Superior temporal gyrus (tissue), 1 donor: ENCODE data around the gene DLG2.
"Not testable (repeated sequence)": the region's sequence is repeated elsewhere in the genome, so short reads cannot be mapped to it uniquely, and the experiment has no call there.

Experiments used
- DNase-seq: peaks from one replicate; pipeline ENCODE4 v3.0.0-alpha.2; 2016; ENCODE audit errors: extremely low spot score

Gene DLG2

GRCh38 chr11:83471831-83472727 is 2155.1 kb downstream of the DLG2 start:
- DNase-seq, result no peak

GRCh38 chr11:83467837-83468236 is 2159.3 kb downstream of the DLG2 start:
- no peak for DNase-seq

GRCh38 chr11:83464160-83464944 is 2162.8 kb downstream of the DLG2 start:
- no peak for DNase-seq

- DNase-seq, result no peak
These were observed 2167.3 kb downstream of the DLG2 start for GRCh38 chr11:83459798-83460197.

GRCh38 chr11:83456566-83456965 is 2170.6 kb downstream of the DLG2 start:
- peak; percentile 5 for DNase-seq

- peak; percentile 7 for DNase-seq
These were observed 2171.1 kb downstream of the DLG2 start for GRCh38 chr11:83456075-83456474.

GRCh38 chr11:83455356-83455755 is 2171.8 kb downstream of the DLG2 start:
- DNase-seq, result peak; percentile 10

- no peak for DNase-seq
These were observed 2172.5 kb downstream of the DLG2 start for GRCh38 chr11:83454674-83455073.

GRCh38 chr11:83449338-83449913 is 2177.7 kb downstream of the DLG2 start:
- DNase-seq, result no peak

- no peak for DNase-seq
These were observed 2178.5 kb downstream of the DLG2 start for GRCh38 chr11:83448686-83449085.

- DNase-seq, result not testable (repeated sequence)
These were observed 2183.3 kb downstream of the DLG2 start for GRCh38 chr11:83443880-83444279.

GRCh38 chr11:83441601-83442000 is 2185.5 kb downstream of the DLG2 start:
- DNase-seq, result no peak

- no peak for DNase-seq
These were observed 2186.0 kb downstream of the DLG2 start for GRCh38 chr11:83441171-83441570.

GRCh38 chr11:83438438-83438837 is 2188.7 kb downstream of the DLG2 start:
- DNase-seq, result no peak

GRCh38 chr11:83437939-83438338 is 2189.2 kb downstream of the DLG2 start:
- peak; percentile 20 for DNase-seq

- no peak for DNase-seq
These were observed 2190.3 kb downstream of the DLG2 start for GRCh38 chr11:83436855-83437254.

GRCh38 chr11:83434812-83435211 is 2192.3 kb downstream of the DLG2 start:
- DNase-seq, result not testable (repeated sequence)

- DNase-seq, result no peak
These were observed 2199.2 kb downstream of the DLG2 start for GRCh38 chr11:83427943-83428342.

- DNase-seq, result no peak
These were observed 2199.6 kb downstream of the DLG2 start for GRCh38 chr11:83427501-83427900.

- no peak for DNase-seq
These were observed 2202.0 kb downstream of the DLG2 start for GRCh38 chr11:83425137-83425466.

- no peak for DNase-seq
These were observed 2202.6 kb downstream of the DLG2 start for GRCh38 chr11:83424376-83425136.

GRCh38 chr11:83422641-83423040 is 2204.5 kb downstream of the DLG2 start:
- DNase-seq, result not testable (repeated sequence)
